Ishikawa (cell line): Measurements from ENCODE around the gene LOXHD1.

Experiments
- CEBPB ChIP-seq: IDR thresholded peaks from 2 replicates; pipeline ENCODE4 v1.6.1; 2012
- CREB1 ChIP-seq: IDR thresholded peaks from 2 replicates; pipeline ENCODE4 v1.6.1; 2012; ENCODE audit warnings: low read depth
- EGR1 ChIP-seq: IDR thresholded peaks from 2 replicates; pipeline ENCODE4 v1.6.1; 2012
- EP300 ChIP-seq: IDR thresholded peaks from 2 replicates; pipeline ENCODE4 v1.6.1; 2012; ENCODE audit warnings: borderline replicate concordance
- FOXM1 ChIP-seq: IDR thresholded peaks from 2 replicates; pipeline ENCODE4 v1.6.1; 2012; ENCODE audit warnings: low read depth, borderline replicate concordance
- MAX ChIP-seq: IDR thresholded peaks from 2 replicates; pipeline ENCODE4 v1.6.1; 2012
- NFIC ChIP-seq: IDR thresholded peaks from 2 replicates; pipeline ENCODE4 v1.6.1; 2012
- RAD21 ChIP-seq: IDR thresholded peaks from 2 replicates; pipeline ENCODE4 v1.6.1; 2012; ENCODE audit warnings: low read depth
- REST ChIP-seq: IDR thresholded peaks from 2 replicates; pipeline ENCODE4 v1.6.1; 2012; ENCODE audit warnings: low read depth, mild to moderate bottlenecking
- TAF1 ChIP-seq: IDR thresholded peaks from 2 replicates; pipeline ENCODE4 v1.6.1; 2012; ENCODE audit warnings: low read depth, mild to moderate bottlenecking
- TCF12 ChIP-seq: IDR thresholded peaks from 2 replicates; pipeline ENCODE4 v1.6.1; 2012; ENCODE audit warnings: low read depth
- TEAD4 ChIP-seq: IDR thresholded peaks from 2 replicates; pipeline ENCODE4 v1.6.1; 2012
- USF1 ChIP-seq: IDR thresholded peaks from 2 replicates; pipeline ENCODE4 v1.6.1; 2012
- YY1 ChIP-seq: IDR thresholded peaks from 2 replicates; pipeline ENCODE4 v1.6.1; 2012; ENCODE audit warnings: low read depth
- ZBTB7A ChIP-seq: IDR thresholded peaks from 2 replicates; pipeline ENCODE4 v1.6.1; 2012; ENCODE audit warnings: low read depth

The LOXHD1 gene

GRCh38 chr18:46590103-46590502 is 66.9 kb downstream of the LOXHD1 start:
- TF ChIP-seq TEAD4, result no peak
- no peak for TF ChIP-seq YY1
- no peak for TF ChIP-seq MAX
- no peak for TF ChIP-seq USF1
- TF ChIP-seq EP300, result no peak
- no peak for TF ChIP-seq ZBTB7A
- TF ChIP-seq TCF12, result no peak
- no peak for TF ChIP-seq CREB1
- TF ChIP-seq TAF1, result no peak
- no peak for TF ChIP-seq FOXM1
- TF ChIP-seq REST, result no peak
- no peak for TF ChIP-seq NFIC

- TF ChIP-seq EGR1, result no peak
- TF ChIP-seq TCF12, result no peak
- TF ChIP-seq TEAD4, result no peak
- no peak for TF ChIP-seq RAD21
- no peak for TF ChIP-seq CEBPB
- TF ChIP-seq USF1, result no peak
- no peak for TF ChIP-seq REST
- TF ChIP-seq CREB1, result no peak
- no peak for TF ChIP-seq YY1
- no peak for TF ChIP-seq ZBTB7A
Observed at GRCh38 chr18:46588971-46589660, 67.9 kb downstream of the LOXHD1 start.

- TF ChIP-seq TEAD4, result no peak
- TF ChIP-seq TAF1, result no peak
- TF ChIP-seq CREB1, result no peak
- TF ChIP-seq EGR1, result no peak
- TF ChIP-seq RAD21, result no peak
- TF ChIP-seq YY1, result no peak
- TF ChIP-seq EP300, result no peak
- TF ChIP-seq FOXM1, result no peak
- TF ChIP-seq ZBTB7A, result no peak
- no peak for TF ChIP-seq USF1
Observed at GRCh38 chr18:46587600-46587999, 69.4 kb downstream of the LOXHD1 start.

GRCh38 chr18:46583711-46584110 is 73.3 kb downstream of the LOXHD1 start:
- no peak for TF ChIP-seq CEBPB

GRCh38 chr18:46581648-46582047 is 75.4 kb downstream of the LOXHD1 start:
- no peak for TF ChIP-seq REST
- TF ChIP-seq TCF12, result no peak
- no peak for TF ChIP-seq CEBPB
- TF ChIP-seq RAD21, result no peak
- TF ChIP-seq FOXM1, result no peak
- no peak for TF ChIP-seq YY1
- TF ChIP-seq TAF1, result no peak
- TF ChIP-seq ZBTB7A, result no peak
- no peak for TF ChIP-seq USF1
- TF ChIP-seq CREB1, result no peak
